Myocyte (in vitro differentiated cells): Measurements from ENCODE around the gene SACM1L. TPM values are rescaled to one million over a fixed set of nuclear protein-coding genes. Genes with fewer than 3 reads are reported as not detected.

ENCODE experiments used
- DNase-seq: peaks from one replicate; pipeline ENCODE4 v3.0.0-alpha.2; 2012; ENCODE audit warnings: low read depth
- total RNA-seq: library from RNA; depleted of rRNA; stranded (reverse); fragments of >200 nt; gene quantifications from 2 replicates; pipeline ENCODE4 v1.2.3, GENCODE V29; 2014

SACM1L gene
- total RNA-seq, 1 donor from 2014 or later, result 18.0 TPM

GRCh38 chr3:45762647-45763302 lies 73.6 kb downstream of the SACM1L start:
- DNase-seq, result no peak

- no peak for DNase-seq
Observed at GRCh38 chr3:45763303-45763675, 74.1 kb downstream of the SACM1L start.

GRCh38 chr3:45765266-45765851 lies 76.2 kb downstream of the SACM1L start:
- DNase-seq, result no peak

GRCh38 chr3:45765958-45766357 lies 76.8 kb downstream of the SACM1L start:
- DNase-seq, result no peak

- DNase-seq, result no peak
Observed at GRCh38 chr3:45771166-45771775, 82.1 kb downstream of the SACM1L start.

GRCh38 chr3:45771831-45772230 lies 82.6 kb downstream of the SACM1L start:
- DNase-seq, result no peak

- DNase-seq, result no peak
Observed at GRCh38 chr3:45772341-45773035, 83.3 kb downstream of the SACM1L start.

GRCh38 chr3:45773072-45773471 lies 83.9 kb downstream of the SACM1L start:
- DNase-seq, result no peak

GRCh38 chr3:45773714-45774449 lies 84.7 kb downstream of the SACM1L start:
- DNase-seq, result no peak

GRCh38 chr3:45774581-45775521 lies 85.7 kb downstream of the SACM1L start:
- no peak for DNase-seq

DNA sequence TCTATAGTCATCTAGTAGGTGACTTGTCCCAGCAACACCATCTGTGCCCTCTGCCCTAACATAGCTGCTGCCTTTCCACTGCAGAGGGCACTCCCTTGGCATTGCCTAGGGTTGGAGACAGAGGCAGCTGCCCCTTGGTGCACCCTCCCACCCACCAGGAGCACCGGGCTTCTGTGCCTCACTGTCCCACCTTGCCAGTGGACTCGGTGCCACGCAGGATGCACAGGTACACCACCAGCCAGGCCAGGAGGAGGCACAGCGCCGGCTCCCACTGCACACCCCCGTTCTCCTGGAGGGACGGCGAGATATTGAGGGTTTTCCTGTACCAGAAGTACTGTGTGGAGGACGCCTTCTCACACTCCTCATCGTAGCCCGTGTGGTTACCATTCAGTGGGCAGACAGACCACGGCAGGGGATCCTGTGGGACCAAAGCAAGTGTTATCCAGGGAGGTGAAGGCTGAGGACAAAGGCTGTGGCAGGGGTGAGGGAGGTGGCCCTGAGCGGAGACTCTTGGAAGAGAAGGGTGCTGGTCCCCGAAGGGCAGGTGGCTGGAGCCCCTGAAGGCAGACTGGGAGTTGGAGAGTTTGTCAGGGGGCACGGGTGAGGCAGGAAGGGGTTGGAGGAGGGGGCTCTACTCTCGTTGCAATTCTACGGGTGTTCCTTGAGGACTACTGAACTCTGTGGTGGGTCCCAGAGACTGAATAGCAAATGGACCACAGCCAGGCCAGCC lies 86.5 kb downstream of the SACM1L start:
- no peak for DNase-seq

GRCh38 chr3:45776301-45776595 lies 87.1 kb downstream of the SACM1L start:
- no peak for DNase-seq

GRCh38 chr3:45776611-45777010 lies 87.4 kb downstream of the SACM1L start:
- no peak for DNase-seq

- DNase-seq, result no peak
Observed at GRCh38 chr3:45777111-45777745, 88.0 kb downstream of the SACM1L start.

DNA sequence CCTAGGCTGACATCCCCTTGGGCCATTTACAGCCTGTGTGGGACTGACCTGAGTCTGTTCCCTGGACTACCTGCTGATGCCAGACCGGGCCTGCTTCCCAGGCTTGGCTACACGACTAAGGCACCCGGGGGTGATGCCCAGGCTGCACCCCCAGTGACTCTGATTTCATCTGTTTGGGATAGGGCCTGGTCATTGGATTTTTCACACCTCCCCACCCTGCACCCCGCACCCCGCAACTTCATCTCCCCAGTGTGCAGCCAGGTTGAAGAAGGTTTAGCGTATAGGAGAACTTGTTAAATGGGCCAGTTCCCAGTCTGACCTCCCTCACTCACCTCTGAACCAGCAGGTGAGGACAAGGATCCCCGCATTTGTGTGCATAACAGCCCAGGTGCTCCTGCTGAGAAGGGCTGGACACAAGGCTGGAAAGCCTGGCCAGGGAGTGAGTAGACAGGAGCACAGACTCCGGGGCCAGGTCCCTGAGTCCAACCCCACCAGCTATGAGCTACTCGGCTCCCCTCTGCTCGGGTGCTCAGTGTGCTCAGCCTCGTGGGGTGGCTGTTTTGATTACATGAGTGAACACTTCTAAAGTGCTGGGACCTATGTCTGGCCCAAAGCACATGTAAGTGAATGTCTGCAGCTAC lies 88.7 kb downstream of the SACM1L start:
- no peak for DNase-seq

DNA sequence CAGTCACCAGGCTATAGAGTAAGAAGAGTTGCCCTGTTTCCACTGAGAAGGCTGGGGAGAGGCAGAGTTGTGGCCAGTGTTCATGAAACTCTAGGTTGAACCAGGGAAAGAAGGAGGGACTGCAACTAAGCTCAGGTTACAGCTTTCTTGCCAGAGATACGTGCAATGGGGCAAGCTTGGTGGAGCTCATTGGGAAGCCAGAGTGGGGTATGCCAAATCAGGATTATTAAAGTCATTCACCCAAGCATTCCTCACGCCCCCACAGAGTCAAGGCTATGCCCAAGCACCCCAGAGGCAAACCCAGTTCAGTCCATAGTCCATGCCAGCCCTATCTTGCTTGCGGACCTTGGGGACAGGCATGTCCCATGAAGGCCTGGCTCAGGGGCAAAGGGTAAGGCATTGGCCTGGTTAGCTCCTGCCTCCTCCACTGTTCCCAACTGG lies 89.6 kb downstream of the SACM1L start:
- no peak for DNase-seq

DNA sequence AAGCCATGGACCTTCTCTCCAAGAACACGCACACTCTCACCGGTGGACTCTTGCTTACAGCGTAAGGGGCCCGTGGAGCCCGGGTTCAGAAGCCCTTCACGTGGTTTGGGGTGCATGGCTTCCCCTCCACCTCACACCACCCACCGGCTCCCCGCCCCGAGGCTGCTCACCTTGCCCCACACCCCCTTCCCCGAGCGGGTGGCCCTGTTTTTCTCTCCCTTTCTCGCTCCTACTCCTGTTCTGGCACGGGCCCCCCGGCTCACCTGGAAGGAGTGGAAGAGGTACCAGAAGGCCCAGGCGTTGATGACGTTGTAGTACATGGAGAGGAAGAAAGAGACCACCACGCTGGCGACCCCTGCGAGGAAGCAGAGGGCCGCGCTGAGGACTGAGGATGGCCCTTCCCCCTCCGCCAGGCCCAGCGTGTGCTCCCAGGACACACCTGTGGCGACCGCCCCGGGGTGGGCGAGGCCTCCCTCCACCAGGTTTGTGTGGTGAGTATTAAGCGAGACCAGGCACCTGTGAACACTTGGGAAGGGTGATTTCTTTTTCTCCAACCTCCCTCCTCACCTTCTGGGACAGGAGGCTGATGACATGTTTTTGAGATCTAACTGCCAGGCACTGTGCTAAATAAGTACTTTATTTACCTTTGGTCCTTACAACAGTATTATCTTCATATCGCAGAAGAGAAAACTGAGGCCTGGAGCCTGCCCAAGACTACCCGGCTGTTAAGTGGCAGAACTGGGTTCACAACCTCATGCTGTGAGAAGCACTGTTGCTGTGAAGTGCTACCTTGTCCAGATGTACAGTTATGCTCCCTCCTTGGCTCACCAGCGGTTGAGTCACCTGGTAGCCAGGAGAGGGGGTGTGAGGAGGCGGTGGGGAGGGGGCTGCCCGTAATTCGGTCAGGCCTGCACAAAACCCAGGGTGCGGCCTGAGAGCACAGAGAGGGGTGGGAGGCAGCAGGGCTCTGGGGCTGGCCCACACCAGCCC lies 90.8 kb downstream of the SACM1L start:
- no peak for DNase-seq

DNA sequence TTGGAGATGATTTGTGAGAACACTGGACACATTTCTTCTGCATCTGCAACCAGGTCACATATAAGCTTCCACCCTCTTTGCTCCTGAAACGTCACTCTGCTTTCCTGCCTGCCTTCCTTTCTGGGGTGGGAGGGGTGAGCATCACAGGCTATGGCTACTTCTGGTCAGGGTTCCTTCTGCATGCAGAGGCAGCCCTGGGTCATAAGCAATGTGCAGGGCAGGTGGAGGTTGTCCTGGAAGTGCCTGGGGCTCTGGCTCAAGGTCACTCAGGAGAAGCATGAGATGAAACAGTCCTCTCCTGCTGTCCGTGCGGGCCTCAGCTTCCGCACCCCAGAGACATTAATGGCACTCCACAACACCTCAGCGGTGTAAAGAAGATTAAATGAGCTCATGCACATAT lies 92.1 kb downstream of the SACM1L start:
- DNase-seq, result no peak
